HEK293 (cell line): Measurements from ENCODE around the gene COPS3.

Source experiments
- GLI2 ChIP-seq: fragments of 450-650 bp; formaldehyde crosslinking; IDR thresholded peaks from 2 replicates; pipeline ENCODE4; 2017; ENCODE audit warnings: missing biosample characterization, missing genetic modification characterization, low read depth, borderline replicate concordance
- GLIS1 ChIP-seq: fragments of 450-650 bp; formaldehyde crosslinking; IDR thresholded peaks from 2 replicates; pipeline ENCODE4 v1.5.1; 2016; ENCODE audit warnings: missing biosample characterization, missing genetic modification characterization
- HOXA7 ChIP-seq: sonication (generic); formaldehyde crosslinking; IDR thresholded peaks from 2 replicates; pipeline ENCODE4 v1.8.1; 2022; ENCODE audit warnings: missing genetic modification reagents, borderline replicate concordance
- OSR2 ChIP-seq: fragments of 450-650 bp; formaldehyde crosslinking; IDR thresholded peaks from 2 replicates; pipeline ENCODE4 v1.5.1; 2016; ENCODE audit warnings: missing biosample characterization, missing genetic modification characterization
- REST ChIP-seq: fragments of 450-650 bp; formaldehyde crosslinking; IDR thresholded peaks from 2 replicates; pipeline ENCODE4 v1.5.1; 2016; ENCODE audit warnings: missing biosample characterization, missing genetic modification characterization
- SP2 ChIP-seq: fragments of 450-650 bp; formaldehyde crosslinking; IDR thresholded peaks from 2 replicates; pipeline ENCODE4 v1.5.1; 2016; ENCODE audit warnings: missing biosample characterization, missing genetic modification characterization
- TSHZ1 ChIP-seq: fragments of 450-650 bp; formaldehyde crosslinking; IDR thresholded peaks from 2 replicates; pipeline ENCODE4 v1.5.1; 2016; ENCODE audit warnings: missing biosample characterization, missing genetic modification characterization, borderline replicate concordance
- ZFP41 ChIP-seq: fragments of 450-650 bp; formaldehyde crosslinking; IDR thresholded peaks from 2 replicates; pipeline ENCODE4 v1.5.1; 2016; ENCODE audit warnings: missing biosample characterization, missing genetic modification characterization, borderline replicate concordance
- ZNF148 ChIP-seq: fragments of 450-650 bp; formaldehyde crosslinking; IDR thresholded peaks from 2 replicates; pipeline ENCODE4 v1.5.0; 2017; ENCODE audit warnings: missing biosample characterization, missing genetic modification characterization, borderline replicate concordance
- ZNF175 ChIP-seq: fragments of 450-650 bp; formaldehyde crosslinking; IDR thresholded peaks from 2 replicates; pipeline ENCODE4 v1.5.1; 2016; ENCODE audit warnings: missing biosample characterization, missing genetic modification characterization
- ZNF221 ChIP-seq: fragments of 450-650 bp; formaldehyde crosslinking; IDR thresholded peaks from 2 replicates; pipeline ENCODE4 v1.5.1; 2017; ENCODE audit warnings: missing biosample characterization, missing genetic modification characterization, borderline replicate concordance
- ZNF335 ChIP-seq: fragments of 450-650 bp; formaldehyde crosslinking; conservative IDR thresholded peaks from 2 replicates; pipeline ENCODE4 v1.5.1; 2016; ENCODE audit warnings: missing biosample characterization, missing genetic modification characterization
- ZNF48 ChIP-seq: fragments of 450-650 bp; formaldehyde crosslinking; IDR thresholded peaks from 2 replicates; pipeline ENCODE4 v1.5.1; 2016; ENCODE audit warnings: missing biosample characterization, missing genetic modification characterization
- ZNF518A ChIP-seq: fragments of 450-650 bp; formaldehyde crosslinking; conservative IDR thresholded peaks from 2 replicates; pipeline ENCODE4 v1.5.1; 2016; ENCODE audit warnings: low read depth, missing biosample characterization, missing genetic modification characterization
- ZNF596 ChIP-seq: fragments of 450-650 bp; IDR thresholded peaks from 2 replicates; pipeline ENCODE4 v1.5.0; 2018; ENCODE audit warnings: missing biosample characterization, mild to moderate bottlenecking, missing genetic modification characterization, moderate library complexity
- ZNF624 ChIP-seq: fragments of 450-650 bp; formaldehyde crosslinking; IDR thresholded peaks from 2 replicates; pipeline ENCODE4 v1.5.1; 2017; ENCODE audit warnings: missing biosample characterization, missing genetic modification characterization
- ZNF658 ChIP-seq: fragments of 450-650 bp; formaldehyde crosslinking; IDR thresholded peaks from 2 replicates; pipeline ENCODE4; 2016; ENCODE audit warnings: missing biosample characterization, missing genetic modification characterization
- ZNF707 ChIP-seq: fragments of 450-650 bp; formaldehyde crosslinking; IDR thresholded peaks from 2 replicates; pipeline ENCODE4 v1.5.1; 2016; ENCODE audit warnings: missing biosample characterization, missing genetic modification characterization
- ZNF777 ChIP-seq: fragments of 450-650 bp; formaldehyde crosslinking; IDR thresholded peaks from 2 replicates; pipeline ENCODE4 v1.5.1; 2017; ENCODE audit warnings: missing biosample characterization, missing genetic modification characterization, borderline replicate concordance
- TF ChIP-seq, protein P1 (sequence below): fragments of 450-650 bp; formaldehyde crosslinking; IDR thresholded peaks from 2 replicates; pipeline ENCODE4 v1.5.1; 2016; ENCODE audit warnings: missing biosample characterization, missing genetic modification characterization

The COPS3 gene

GRCh38 chr17:17300624-17301568 lies 19.9 kb upstream of the COPS3 start (continued):
- TF ChIP-seq ZNF518A (tag by site-specific recombination) (no peak), ZNF221 (tag by site-specific recombination) (no peak; the same call in 1 of the 2 replicates), GLIS1 (peak; percentile 62), OSR2 (tag by site-specific recombination) (peak; percentile 58), ZNF596 (tag by site-specific recombination) (no peak), ZNF777 (no peak), GLI2 (no peak), ZNF48 (tag by site-specific recombination) (no peak), HOXA7 (CRISPR knock-in tag) (no peak), ZNF335 (tag by site-specific recombination) (peak; percentile 98), ZNF658 (tag by site-specific recombination) (no peak), TSHZ1 (tag by site-specific recombination) (no peak), SP2 (tag by site-specific recombination) (peak; percentile 70), ZFP41 (tag by site-specific recombination) (no peak), ZNF148 (tag by site-specific recombination) (no peak), ZNF707 (tag by site-specific recombination) (no peak), ZNF624 (no peak), ZNF175 (tag by site-specific recombination) (no peak), REST (tag by site-specific recombination) (peak; percentile 64)
- TF ChIP-seq, protein P1, sequence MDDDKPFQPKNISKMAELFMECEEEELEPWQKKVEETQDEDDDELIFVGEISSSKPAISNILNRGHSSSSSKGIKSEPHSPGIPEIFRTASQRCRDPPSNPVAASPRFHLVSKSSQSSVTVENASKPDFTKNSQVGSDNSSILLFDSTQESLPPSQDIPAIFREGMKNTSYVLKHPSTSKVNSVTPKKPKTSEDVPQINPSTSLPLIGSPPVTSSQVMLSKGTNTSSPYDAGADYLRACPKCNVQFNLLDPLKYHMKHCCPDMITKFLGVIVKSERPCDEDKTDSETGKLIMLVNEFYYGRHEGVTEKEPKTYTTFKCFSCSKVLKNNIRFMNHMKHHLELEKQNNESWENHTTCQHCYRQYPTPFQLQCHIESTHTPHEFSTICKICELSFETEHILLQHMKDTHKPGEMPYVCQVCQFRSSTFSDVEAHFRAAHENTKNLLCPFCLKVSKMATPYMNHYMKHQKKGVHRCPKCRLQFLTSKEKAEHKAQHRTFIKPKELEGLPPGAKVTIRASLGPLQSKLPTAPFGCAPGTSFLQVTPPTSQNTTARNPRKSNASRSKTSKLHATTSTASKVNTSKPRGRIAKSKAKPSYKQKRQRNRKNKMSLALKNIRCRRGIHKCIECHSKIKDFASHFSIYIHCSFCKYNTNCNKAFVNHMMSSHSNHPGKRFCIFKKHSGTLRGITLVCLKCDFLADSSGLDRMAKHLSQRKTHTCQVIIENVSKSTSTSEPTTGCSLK, result no peak
